HEK293 (cell line): ENCODE measurements around the gene HIRA.

Experiments used
- CTCF ChIA-PET: fragments of 350-600 bp; formaldehyde crosslinking; extraction: SDS; loops from one replicate; lab custom pipeline; 2021; ENCODE audit warnings: antibody characterized with exemption; lab: Yijun Ruan, JAX
- POLR2A ChIA-PET: fragments of 300-600 bp; formaldehyde crosslinking; extraction: SDS; loops from one replicate; lab custom pipeline; 2020; ENCODE audit warnings: antibody characterized with exemption, inconsistent platforms; lab: Yijun Ruan, JAX
- H3K27ac ChIP-seq: fragments of 200-500 bp; sonication (Bioruptor generic); 2 replicates; pipeline ENCODE4 v1.5.1; 2014; ENCODE audit warnings: low read depth, low read length, control low read depth, inconsistent platforms; ENCODE audit errors: extremely low read depth
- H3K36me3 ChIP-seq, 2 experiments: fragments of 200-500 bp in 1 of 2; sonication (Bioruptor generic) in 1 of 2; 1 replicate in 1 of 2; 2 replicates in 1 of 2; pipeline ENCODE4 v1.5.1; 2014 to 2017; ENCODE audit warnings: inconsistent platforms in 2 of 2, low read length in 2 of 2; ENCODE audit not compliant: control insufficient read depth in 2 of 2, insufficient read depth in 1 of 2
- H3K4me1 ChIP-seq: fragments of 200-500 bp; sonication (Bioruptor generic); 2 replicates; pipeline ENCODE4 v1.5.1; 2014; ENCODE audit warnings: mild to moderate bottlenecking, low read length, inconsistent platforms; ENCODE audit not compliant: control insufficient read depth, insufficient read depth
- H3K4me3 ChIP-seq: 2 replicates; pipeline ENCODE4 v1.5.1; 2011; ENCODE audit warnings: low read depth, mild to moderate bottlenecking, control low read depth, low read length, moderate library complexity
- H3K9me3 ChIP-seq: fragments of 200-500 bp; sonication (Bioruptor generic); 2 replicates; pipeline ENCODE4 v1.5.1; 2014; ENCODE audit warnings: low read depth, low read length, inconsistent platforms; ENCODE audit not compliant: control insufficient read depth, insufficient read depth
- FEZF1 ChIP-seq: fragments of 450-650 bp; formaldehyde crosslinking; IDR thresholded peaks from 2 replicates; pipeline ENCODE4 v1.5.1; 2016; ENCODE audit warnings: missing biosample characterization, missing genetic modification characterization
- GLI4 ChIP-seq: fragments of 450-650 bp; formaldehyde crosslinking; IDR thresholded peaks from 2 replicates; pipeline ENCODE4 v1.5.1; 2016; ENCODE audit warnings: missing biosample characterization, missing genetic modification characterization
- KLF1 ChIP-seq: fragments of 450-650 bp; formaldehyde crosslinking; IDR thresholded peaks from 2 replicates; pipeline ENCODE4 v1.5.1; 2016; ENCODE audit warnings: missing biosample characterization, missing genetic modification characterization
- KLF9 ChIP-seq: fragments of 450-650 bp; formaldehyde crosslinking; IDR thresholded peaks from 2 replicates; pipeline ENCODE4 v1.5.1; 2016; ENCODE audit warnings: missing biosample characterization, missing genetic modification characterization, low read depth
- PRDM1 ChIP-seq: fragments of 450-650 bp; formaldehyde crosslinking; IDR thresholded peaks from 2 replicates; pipeline ENCODE4; 2016; ENCODE audit warnings: missing biosample characterization, missing genetic modification characterization
- SP3 ChIP-seq: fragments of 450-650 bp; formaldehyde crosslinking; IDR thresholded peaks from 2 replicates; pipeline ENCODE4 v1.5.1; 2016; ENCODE audit warnings: missing biosample characterization, missing genetic modification characterization
- TSHZ1 ChIP-seq: fragments of 450-650 bp; formaldehyde crosslinking; IDR thresholded peaks from 2 replicates; pipeline ENCODE4 v1.5.1; 2016; ENCODE audit warnings: missing biosample characterization, missing genetic modification characterization, borderline replicate concordance
- ZBTB10 ChIP-seq: fragments of 450-650 bp; formaldehyde crosslinking; IDR thresholded peaks from 2 replicates; pipeline ENCODE4 v1.5.1; 2016; ENCODE audit warnings: missing biosample characterization, missing genetic modification characterization
- ZBTB7A ChIP-seq: fragments of 450-650 bp; formaldehyde crosslinking; IDR thresholded peaks from 2 replicates; pipeline ENCODE4 v1.5.1; 2016; ENCODE audit warnings: low read depth, missing biosample characterization, missing genetic modification characterization
- ZFHX2 ChIP-seq: fragments of 450-650 bp; formaldehyde crosslinking; conservative IDR thresholded peaks from 2 replicates; pipeline ENCODE4 v1.5.1; 2016; ENCODE audit warnings: missing biosample characterization, missing genetic modification characterization
- ZFP37 ChIP-seq: fragments of 450-650 bp; formaldehyde crosslinking; IDR thresholded peaks from 2 replicates; pipeline ENCODE4 v1.5.1; 2016; ENCODE audit warnings: missing biosample characterization, missing genetic modification characterization
- ZNF175 ChIP-seq: fragments of 450-650 bp; formaldehyde crosslinking; IDR thresholded peaks from 2 replicates; pipeline ENCODE4 v1.5.1; 2016; ENCODE audit warnings: missing biosample characterization, missing genetic modification characterization
- ZNF214 ChIP-seq: fragments of 450-650 bp; formaldehyde crosslinking; IDR thresholded peaks from 2 replicates; pipeline ENCODE4 v1.5.1; 2017; ENCODE audit warnings: missing biosample characterization, mild to moderate bottlenecking, missing genetic modification characterization, borderline replicate concordance
- ZNF354C ChIP-seq: fragments of 450-650 bp; formaldehyde crosslinking; IDR thresholded peaks from 2 replicates; pipeline ENCODE4 v1.5.1; 2016; ENCODE audit warnings: missing biosample characterization, missing genetic modification characterization, low read depth, borderline replicate concordance
- ZNF366 ChIP-seq: fragments of 450-650 bp; formaldehyde crosslinking; conservative IDR thresholded peaks from 2 replicates; pipeline ENCODE4 v1.5.1; 2016; ENCODE audit warnings: missing biosample characterization, missing genetic modification characterization
- ZNF37A ChIP-seq: fragments of 450-650 bp; IDR thresholded peaks from 2 replicates; pipeline ENCODE4 v1.5.1; 2018; ENCODE audit warnings: missing biosample characterization, missing genetic modification characterization
- ZNF416 ChIP-seq: fragments of 450-650 bp; formaldehyde crosslinking; IDR thresholded peaks from 2 replicates; pipeline ENCODE4 v1.5.1; 2016; ENCODE audit warnings: missing biosample characterization, missing genetic modification characterization
- ZNF521 ChIP-seq: fragments of 450-650 bp; formaldehyde crosslinking; IDR thresholded peaks from 2 replicates; pipeline ENCODE4 v1.5.1; 2017; ENCODE audit warnings: missing biosample characterization, mild to moderate bottlenecking, missing genetic modification characterization
- ZNF639 ChIP-seq: fragments of 450-650 bp; formaldehyde crosslinking; IDR thresholded peaks from 2 replicates; pipeline ENCODE4 v1.5.1; 2016; ENCODE audit warnings: missing biosample characterization, missing genetic modification characterization
- ZSCAN18 ChIP-seq: fragments of 450-650 bp; formaldehyde crosslinking; IDR thresholded peaks from 2 replicates; pipeline ENCODE4 v1.5.1; 2016; ENCODE audit warnings: missing biosample characterization, missing genetic modification characterization
- ZSCAN23 ChIP-seq: fragments of 450-650 bp; formaldehyde crosslinking; IDR thresholded peaks from 2 replicates; pipeline ENCODE4 v1.5.1; 2016; ENCODE audit warnings: missing biosample characterization, missing genetic modification characterization
- ZSCAN5A ChIP-seq: fragments of 450-650 bp; formaldehyde crosslinking; IDR thresholded peaks from 2 replicates; pipeline ENCODE4 v1.5.1; 2016; ENCODE audit warnings: missing biosample characterization, missing genetic modification characterization

Gene HIRA

GRCh38 chr22:19480789-19481188 lies 49.3 kb upstream of the HIRA start (continued):
- no peak for TF ChIP-seq ZSCAN5A

GRCh38 chr22:19480173-19480568 lies 48.6 kb upstream of the HIRA start:
- Histone ChIP-seq H3K27ac (peak overlapping the region; percentile 86; the same call in 1 of the 2 replicates), H3K4me1 (no peaks in the 10 kb centered on the region), H3K4me3 (peak overlapping the region; percentile 92), H3K9me3 (no peaks in the 10 kb centered on the region), H3K36me3 (peaks cover 15 to 49% of the 10 kb centered on the region in 2 experiments)
- ChIA-PET CTCF (interaction anchor here (0.6 to 4.6 kb wide), 4 partner anchors 17 to 164 kb away, joined by 3 to 31 read pairs (median 3); no protein-coding TSS in a partner anchor), POLR2A (interaction anchor here (0.9 to 3.4 kb wide), 24 partner anchors 8 to 362 kb away, joined by 3 to 20 read pairs (median 4); partner anchors contain the start of genes C22orf39, CLTCL1, ESS2 and HIRA)
- 0 out of 2 replicates have a peak, but pooled peaks have one; percentile 22 for TF ChIP-seq KLF1 (tag by site-specific recombination)
- TF ChIP-seq ZFP37 (tag by site-specific recombination) = peak; percentile 76; the same call in 1 of the 2 replicates
- TF ChIP-seq ZNF175 (tag by site-specific recombination) = no peak
- 0 out of 2 replicates have a peak, but pooled peaks have one; percentile 3 for TF ChIP-seq ZSCAN23
- peak; percentile 78 for TF ChIP-seq KLF9 (tag by site-specific recombination)
- TF ChIP-seq GLI4 (tag by site-specific recombination) = no peak
- no peak for TF ChIP-seq ZNF416 (tag by site-specific recombination)
- no peak for TF ChIP-seq ZSCAN18 (tag by site-specific recombination)
- TF ChIP-seq ZBTB7A (tag by site-specific recombination) = peak; percentile 68; the same call in 1 of the 2 replicates
- TF ChIP-seq PRDM1 (tag by site-specific recombination) = no peak
- no peak for TF ChIP-seq ZNF366
- TF ChIP-seq ZNF37A (tag by site-specific recombination) = no peak
- no peak for TF ChIP-seq FEZF1
- no peak for TF ChIP-seq ZNF639 (tag by site-specific recombination)
- TF ChIP-seq ZNF354C (tag by site-specific recombination) = no peak
- TF ChIP-seq ZNF521 (tag by site-specific recombination) = no peak
- no peak for TF ChIP-seq SP3
- TF ChIP-seq ZFHX2 (tag by site-specific recombination) = peak; percentile 21; the same call in 1 of the 2 replicates
- peak; percentile 40; the same call in 1 of the 2 replicates for TF ChIP-seq ZBTB10
- no peak for TF ChIP-seq TSHZ1 (tag by site-specific recombination)
- TF ChIP-seq ZNF214 (tag by site-specific recombination) = no peak
